Effector CD8-positive, alpha-beta T cell (primary cell): ENCODE results near the gene IGFBP6.
"Not testable (repeated sequence)": the region's sequence is repeated elsewhere in the genome, so short reads cannot be mapped to it uniquely, and the experiment has no call there.

Source experiments
- DNase-seq: peaks from one replicate; lab custom pipeline; 2025; lab: John Stamatoyannopoulos, UW

Gene IGFBP6

GRCh38 chr12:53070877-53071492 lies 26.5 kb upstream of the IGFBP6 start:
- no peak for DNase-seq

GRCh38 chr12:53071591-53072551 lies 25.6 kb upstream of the IGFBP6 start:
- DNase-seq, result no peak

GRCh38 chr12:53073881-53074280 lies 23.6 kb upstream of the IGFBP6 start:
- DNase-seq, result no peak

GRCh38 chr12:53074283-53074998 lies 23.0 kb upstream of the IGFBP6 start:
- no peak for DNase-seq

GRCh38 chr12:53074999-53075370 lies 22.5 kb upstream of the IGFBP6 start:
- no peak for DNase-seq

- DNase-seq, result no peak
Observed at GRCh38 chr12:53076461-53076860, 21.0 kb upstream of the IGFBP6 start.

- no peak for DNase-seq
Observed at GRCh38 chr12:53077030-53077429, 20.4 kb upstream of the IGFBP6 start.

- peak; percentile 50 for DNase-seq
Observed at GRCh38 chr12:53078425-53079225, 18.8 kb upstream of the IGFBP6 start.

GRCh38 chr12:53079226-53080117 lies 18.0 kb upstream of the IGFBP6 start, which contains the start of gene SPRYD3:
Gene SPRYD3 (minus strand): TSS chr12:53079390. CDS start chr12:53079333, 57 bp downstream.
- peak; percentile 96 for DNase-seq

- DNase-seq, result no peak
Observed at GRCh38 chr12:53082637-53083175, 14.8 kb upstream of the IGFBP6 start.

GRCh38 chr12:53086361-53086760 lies 11.1 kb upstream of the IGFBP6 start:
- no peak for DNase-seq

- no peak for DNase-seq
Observed at GRCh38 chr12:53090105-53090504, 7.4 kb upstream of the IGFBP6 start.

- DNase-seq, result no peak
Observed at GRCh38 chr12:53090554-53090953, 6.9 kb upstream of the IGFBP6 start.

GRCh38 chr12:53091756-53092155 lies 5.7 kb upstream of the IGFBP6 start:
- DNase-seq, result no peak

- DNase-seq, result no peak
Observed at GRCh38 chr12:53093777-53094393, 3.6 kb upstream of the IGFBP6 start.

- DNase-seq, result no peak
Observed at GRCh38 chr12:53094394-53094787, 3.1 kb upstream of the IGFBP6 start.

- not testable (repeated sequence) for DNase-seq
Observed at GRCh38 chr12:53094796-53095595, 2.5 kb upstream of the IGFBP6 start.

- not testable (repeated sequence) for DNase-seq
Observed at GRCh38 chr12:53095596-53095895, 1.9 kb upstream of the IGFBP6 start.

GRCh38 chr12:53096089-53096741 lies 1.3 kb upstream of the IGFBP6 start:
- no peak for DNase-seq
